GM18873 (cell line): ENCODE results near the gene ITGB4.

Source experiments
- ATAC-seq: cut with Tn5 transposase; IDR thresholded peaks from one replicate; pipeline ENCODE4 v1.9.1; 2021; ENCODE audit warnings: mild to moderate bottlenecking, moderate library complexity, moderate number of reproducible peaks; ENCODE audit not compliant: unreplicated experiment, low FRiP score

The ITGB4 gene

GRCh38 chr17:75695830-75696271 lies 25.4 kb upstream of the ITGB4 start:
- ATAC-seq, result no peak

GRCh38 chr17:75697651-75698291 lies 23.5 kb upstream of the ITGB4 start:
- ATAC-seq, result no peak

GRCh38 chr17:75698659-75699058 lies 22.6 kb upstream of the ITGB4 start:
- ATAC-seq, result no peak

GRCh38 chr17:75701288-75701687 lies 20.0 kb upstream of the ITGB4 start:
- ATAC-seq, result no peak

- ATAC-seq, result no peak
Observed at GRCh38 chr17:75703191-75703590, 18.1 kb upstream of the ITGB4 start.

- no peak for ATAC-seq
Observed at GRCh38 chr17:75703591-75703990, 17.7 kb upstream of the ITGB4 start.

GRCh38 chr17:75704963-75705875 lies 16.0 kb upstream of the ITGB4 start:
- ATAC-seq, result no peak

- no peak for ATAC-seq
Observed at GRCh38 chr17:75706042-75706728, 15.1 kb upstream of the ITGB4 start.

GRCh38 chr17:75707079-75707571 lies 14.1 kb upstream of the ITGB4 start:
- no peak for ATAC-seq

- ATAC-seq, result no peak
Observed at GRCh38 chr17:75712446-75712845, 8.8 kb upstream of the ITGB4 start.

- ATAC-seq, result no peak
Observed at GRCh38 chr17:75719732-75720131, 1.5 kb upstream of the ITGB4 start.

GRCh38 chr17:75721463-75722011 lies 278 bp downstream of the ITGB4 start:
- no peak for ATAC-seq

GRCh38 chr17:75722076-75722475 lies 817 bp downstream of the ITGB4 start:
- no peak for ATAC-seq

- no peak for ATAC-seq
Observed at GRCh38 chr17:75722542-75723095, 1.4 kb downstream of the ITGB4 start.

GRCh38 chr17:75723171-75723930 lies 2.1 kb downstream of the ITGB4 start:
- no peak for ATAC-seq

- ATAC-seq, result no peak
Observed at GRCh38 chr17:75724016-75725003, 3.1 kb downstream of the ITGB4 start.

GRCh38 chr17:75725504-75725903 lies 4.2 kb downstream of the ITGB4 start:
- ATAC-seq, result no peak

- no peak for ATAC-seq
Observed at GRCh38 chr17:75727391-75727790, 6.1 kb downstream of the ITGB4 start.
